Activated CD4-positive, alpha-beta T cell treated with anti-CD3 and anti-CD28 coated beads, Interleukin-2, amount 10 ng/mL, durations not matched to agents 7 days and 5 days (primary cell): ENCODE measurements around the gene TYMP. TPM values are rescaled to one million over a fixed set of nuclear protein-coding genes. Genes with fewer than 3 reads are reported as not detected.

Experiments used
- CTCF ChIA-PET: fragments of 350-600 bp; sonication (Branson Sonifier 250); formaldehyde crosslinking; loops from one replicate; lab custom pipeline; 2021; ENCODE audit warnings: antibody characterized with exemption; lab: Charles Lee
- POLR2A ChIA-PET: fragments of 350-600 bp; sonication (Branson Sonifier 250); formaldehyde crosslinking; loops from one replicate; lab custom pipeline; 2021; ENCODE audit warnings: antibody characterized with exemption; lab: Charles Lee
- DNase-seq: peaks from one replicate; pipeline ENCODE4 v3.0.0-alpha.2; 2020
- H3K27ac Mint-ChIP-seq: one replicate; pipeline ENCODE4 v1.8.0; 2021; ENCODE audit warnings: mild to moderate bottlenecking, moderate library complexity, mixed read lengths
- H3K27me3 Mint-ChIP-seq: one replicate; pipeline ENCODE4 v1.8.0; 2021; ENCODE audit warnings: mixed read lengths
- H3K36me3 Mint-ChIP-seq: one replicate; pipeline ENCODE4 v1.8.0; 2021; ENCODE audit warnings: low read depth, mixed read lengths
- H3K4me1 Mint-ChIP-seq: one replicate; pipeline ENCODE4 v1.8.0; 2021; ENCODE audit warnings: mixed read lengths
- H3K4me3 Mint-ChIP-seq: one replicate; pipeline ENCODE4 v1.8.0; 2021; ENCODE audit warnings: mild to moderate bottlenecking, moderate library complexity, mixed read lengths
- H3K9me3 Mint-ChIP-seq: one replicate; pipeline ENCODE4 v1.8.0; 2021; ENCODE audit warnings: mixed read lengths
- total RNA-seq, 2 experiments: library from RNA; stranded (reverse); gene quantifications; one replicate each; pipeline ENCODE4 v1.2.3, GENCODE V29; 2021

Gene TYMP
- total RNA-seq, 2 experiments from 2014 or later, result 92.2 to 126 TPM

DNA sequence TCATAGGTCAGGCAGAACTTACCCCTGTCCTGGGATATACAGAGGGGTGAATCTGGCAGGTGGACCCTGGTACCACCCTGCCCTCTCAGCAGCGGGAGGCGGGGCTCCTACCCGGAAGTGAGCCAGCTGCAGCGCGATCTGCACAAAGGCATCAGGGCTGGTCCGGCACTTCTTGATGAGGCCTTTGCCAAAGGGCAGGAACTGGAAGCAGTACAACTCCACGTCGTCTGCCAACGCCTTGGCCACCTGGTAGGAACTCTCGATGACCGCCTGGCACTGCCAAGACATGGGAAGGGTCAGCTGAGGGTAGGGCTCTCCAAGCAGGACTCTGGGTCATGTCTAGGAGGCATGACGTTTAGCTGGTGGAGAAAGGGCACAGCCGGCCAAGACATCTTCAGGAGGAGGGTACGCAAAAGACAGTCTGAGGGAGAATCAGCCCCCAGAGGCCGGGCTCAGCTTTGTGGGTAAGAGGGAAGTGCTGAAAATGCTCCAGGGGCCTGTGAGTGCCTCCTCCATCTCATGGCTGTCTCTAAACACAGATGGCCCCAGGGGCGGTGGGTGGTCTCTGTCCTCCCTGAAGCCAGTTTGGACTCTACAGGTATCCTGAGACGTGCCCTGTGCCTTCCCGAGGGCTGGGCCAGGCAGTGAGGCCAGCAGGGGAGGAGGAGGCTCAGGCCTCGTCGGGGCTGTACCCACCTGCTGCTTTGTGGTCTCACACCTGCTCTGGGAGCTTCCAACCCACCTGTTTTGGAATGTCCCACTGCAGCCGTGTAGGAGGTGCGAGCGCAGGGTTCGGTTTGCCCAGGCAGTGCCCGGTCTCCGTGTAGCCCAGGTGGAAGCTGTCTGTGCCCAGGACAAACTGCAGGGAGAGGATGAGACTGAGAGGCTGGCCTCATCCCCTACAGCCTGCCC lies 41.7 kb upstream of the TYMP start:
- Mint-ChIP-seq H3K27ac (no peak overlapping the region), H3K4me3 (no peak overlapping the region), H3K4me1 (peaks cover 1% of the 10 kb centered on the region), H3K27me3 (no peaks in the 10 kb centered on the region), H3K9me3 (no peaks in the 10 kb centered on the region), H3K36me3 (peaks cover 44% of the 10 kb centered on the region)
- ChIA-PET POLR2A (no interaction called here), CTCF (interaction anchor here (0.5 to 1.5 kb wide), 3 partner anchors 9 to 66 kb away, joined by 3 to 11 read pairs (median 7); partner anchors contain the start of genes CHKB and SYCE3)
- no peak for DNase-seq

DNA sequence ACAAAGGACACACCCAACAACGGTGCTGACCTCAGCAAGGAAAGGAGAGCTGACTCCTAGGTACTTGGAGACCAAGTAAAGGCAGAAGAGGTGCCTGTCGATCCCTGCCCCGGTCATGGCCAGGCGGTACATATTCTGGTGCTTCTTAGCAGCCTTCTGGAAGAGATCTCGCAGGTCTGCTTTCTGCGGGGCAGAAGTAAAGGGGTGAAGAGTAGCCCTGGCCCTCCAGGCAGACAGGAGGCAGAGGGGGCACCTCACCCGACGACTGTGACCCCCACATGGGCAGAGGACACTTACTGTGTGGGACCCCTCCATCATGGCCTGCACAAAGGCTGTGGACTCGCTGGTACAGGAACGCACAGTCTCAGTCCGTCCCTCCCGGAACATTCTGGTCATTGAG lies 41.0 kb upstream of the TYMP start:
- no peaks in the 10 kb centered on the region for H3K27me3 Mint-ChIP-seq
- no peak overlapping the region for H3K27ac Mint-ChIP-seq
- no peak overlapping the region for H3K4me3 Mint-ChIP-seq
- no peaks in the 10 kb centered on the region for H3K9me3 Mint-ChIP-seq
- no peak for DNase-seq
- POLR2A ChIA-PET, result no interaction called here
- CTCF ChIA-PET, result no interaction called here
- peaks cover 40% of the 10 kb centered on the region for H3K36me3 Mint-ChIP-seq
- no peaks in the 10 kb centered on the region for H3K4me1 Mint-ChIP-seq

DNA sequence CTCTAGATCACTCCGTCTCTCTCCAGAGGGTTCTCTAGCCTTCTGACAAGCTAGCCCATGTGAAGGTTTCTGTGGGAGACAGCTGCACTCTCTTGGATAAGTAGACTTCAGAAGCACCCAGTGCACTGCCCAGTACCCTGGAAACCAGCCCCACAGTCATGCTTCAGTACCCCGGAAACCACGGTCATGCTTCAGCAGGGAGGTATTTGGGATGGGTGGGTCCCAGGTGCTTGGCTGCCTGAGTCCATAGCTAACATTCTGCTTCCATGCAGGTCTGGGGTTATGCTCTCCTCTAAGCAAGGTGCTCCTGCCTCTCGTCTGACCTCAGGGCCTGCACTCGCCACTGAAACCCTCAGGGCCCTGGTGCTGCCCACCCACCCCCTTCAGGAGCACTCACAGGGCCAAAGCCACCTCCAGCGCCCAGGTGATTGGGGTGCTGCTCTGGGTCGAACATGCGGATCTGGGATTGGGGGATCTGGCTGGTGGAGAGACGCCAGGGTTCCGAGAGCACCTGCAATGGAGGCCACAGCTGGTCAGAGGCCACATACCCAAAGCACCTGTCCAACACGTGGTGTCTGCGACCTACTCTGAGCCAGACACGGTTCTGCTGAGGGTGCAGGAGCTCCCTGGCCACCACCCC lies 40.2 kb upstream of the TYMP start:
- no peak overlapping the region for H3K27ac Mint-ChIP-seq
- CTCF ChIA-PET, result interaction anchor here (0.5 to 1.6 kb wide), 2 partner anchors 11 to 22 kb away, joined by 3 to 4 read pairs; no protein-coding TSS in a partner anchor
- DNase-seq, result no peak
- H3K9me3 Mint-ChIP-seq, result no peaks in the 10 kb centered on the region
- no peak overlapping the region for H3K4me3 Mint-ChIP-seq
- H3K27me3 Mint-ChIP-seq, result no peaks in the 10 kb centered on the region
- POLR2A ChIA-PET, result no interaction called here
- H3K4me1 Mint-ChIP-seq, result no peaks in the 10 kb centered on the region
- peaks cover 37% of the 10 kb centered on the region for H3K36me3 Mint-ChIP-seq

DNA sequence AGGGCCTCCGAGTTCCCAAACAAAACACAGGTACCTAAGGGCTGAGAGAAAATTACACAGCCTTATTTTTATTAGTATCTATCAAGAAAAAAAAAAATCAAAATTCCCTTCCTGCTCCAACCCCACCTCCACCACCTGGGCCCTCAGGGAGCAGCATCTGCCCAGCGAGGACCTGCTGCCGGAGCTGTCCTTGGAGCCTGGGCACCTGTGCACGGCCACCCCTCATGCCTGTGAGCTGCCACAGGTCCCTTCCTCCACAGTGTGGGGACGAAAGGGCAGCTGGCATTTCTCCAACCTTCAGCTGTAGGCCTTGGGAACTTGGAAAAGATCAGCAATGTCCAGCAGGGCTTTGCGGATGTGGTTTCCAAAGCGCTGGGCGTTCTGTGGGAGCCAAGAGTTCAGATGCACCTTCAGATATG lies 39.2 kb upstream of the TYMP start:
- H3K36me3 Mint-ChIP-seq, result peaks cover 35% of the 10 kb centered on the region
- ChIA-PET POLR2A (no interaction called here), CTCF (interaction anchor here (1.6 to 1.7 kb wide), 2 partner anchors 21 to 43 kb away, joined by 4 read pairs; partner anchors contain the start of gene SCO2)
- peaks cover 4% of the 10 kb centered on the region for H3K4me1 Mint-ChIP-seq
- H3K27ac Mint-ChIP-seq, result no peak overlapping the region
- H3K9me3 Mint-ChIP-seq, result no peaks in the 10 kb centered on the region
- H3K27me3 Mint-ChIP-seq, result peaks cover 4% of the 10 kb centered on the region
- DNase-seq, result no peak
- no peak overlapping the region for H3K4me3 Mint-ChIP-seq

DNA sequence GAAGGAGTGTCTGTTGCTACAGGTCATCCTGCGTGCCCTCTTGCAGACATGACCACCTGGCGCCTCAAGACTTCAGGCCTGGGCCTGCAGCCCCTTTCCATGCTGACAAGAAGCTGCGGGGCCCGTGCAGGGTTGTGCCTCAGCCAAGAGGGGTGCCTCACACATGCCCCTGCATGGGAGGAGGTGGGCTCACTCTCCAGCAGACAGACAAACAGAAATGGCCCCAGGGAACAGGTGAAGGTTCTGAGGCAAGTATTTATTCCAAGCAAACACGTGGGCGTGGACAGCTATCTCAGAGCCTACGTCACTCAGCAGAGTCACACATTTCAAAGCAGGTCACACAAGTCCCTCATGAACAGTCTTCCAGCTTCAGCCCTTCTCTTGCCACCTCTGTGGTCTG lies 38.8 kb upstream of the TYMP start:
- H3K36me3 Mint-ChIP-seq, result peaks cover 34% of the 10 kb centered on the region
- H3K9me3 Mint-ChIP-seq, result no peaks in the 10 kb centered on the region
- peaks cover 4% of the 10 kb centered on the region for H3K27me3 Mint-ChIP-seq
- CTCF ChIA-PET, result interaction anchor here (1.7 kb wide), 1 partner anchor 43 kb away, joined by 4 read pairs; the partner anchor contains the start of gene SCO2
- DNase-seq, result no peak
- H3K27ac Mint-ChIP-seq, result no peak overlapping the region
- POLR2A ChIA-PET, result no interaction called here
- H3K4me3 Mint-ChIP-seq, result no peak overlapping the region
- peaks cover 4% of the 10 kb centered on the region for H3K4me1 Mint-ChIP-seq

DNA sequence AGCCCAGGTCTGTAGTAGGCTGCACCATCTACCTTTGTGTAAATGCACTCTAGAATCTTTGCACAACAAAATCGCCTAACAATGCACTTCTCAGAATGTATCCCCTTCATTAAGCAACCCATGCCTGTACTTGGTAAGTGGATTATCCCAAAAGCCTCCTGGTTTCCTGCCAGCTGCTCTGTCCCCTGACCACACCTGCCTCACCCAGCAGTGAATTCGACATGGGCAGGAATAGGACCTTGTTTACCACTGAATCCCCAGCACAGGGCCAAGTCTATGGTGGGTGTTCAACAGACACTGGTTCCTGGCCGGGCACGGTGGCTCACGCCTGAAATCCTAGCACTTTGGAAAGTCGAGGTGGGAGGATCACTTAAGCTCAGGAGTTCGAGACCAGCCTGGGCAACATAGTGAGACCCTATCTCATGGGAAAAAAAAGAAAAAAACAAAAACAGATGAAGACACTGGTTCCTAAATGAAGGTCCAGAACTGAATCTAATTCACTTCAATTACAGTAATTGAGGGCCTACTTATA lies 38.0 kb upstream of the TYMP start:
- H3K4me3 Mint-ChIP-seq, result no peak overlapping the region
- peaks cover 5% of the 10 kb centered on the region for H3K27me3 Mint-ChIP-seq
- CTCF ChIA-PET, result interaction anchor here (1.7 kb wide), 1 partner anchor 42 kb away, joined by 4 read pairs; the partner anchor contains the start of gene SCO2
- POLR2A ChIA-PET, result no interaction called here
- H3K4me1 Mint-ChIP-seq, result peaks cover 13% of the 10 kb centered on the region
- peaks cover 34% of the 10 kb centered on the region for H3K36me3 Mint-ChIP-seq
- no peak overlapping the region for H3K27ac Mint-ChIP-seq
- DNase-seq, result no peak
- no peaks in the 10 kb centered on the region for H3K9me3 Mint-ChIP-seq

DNA sequence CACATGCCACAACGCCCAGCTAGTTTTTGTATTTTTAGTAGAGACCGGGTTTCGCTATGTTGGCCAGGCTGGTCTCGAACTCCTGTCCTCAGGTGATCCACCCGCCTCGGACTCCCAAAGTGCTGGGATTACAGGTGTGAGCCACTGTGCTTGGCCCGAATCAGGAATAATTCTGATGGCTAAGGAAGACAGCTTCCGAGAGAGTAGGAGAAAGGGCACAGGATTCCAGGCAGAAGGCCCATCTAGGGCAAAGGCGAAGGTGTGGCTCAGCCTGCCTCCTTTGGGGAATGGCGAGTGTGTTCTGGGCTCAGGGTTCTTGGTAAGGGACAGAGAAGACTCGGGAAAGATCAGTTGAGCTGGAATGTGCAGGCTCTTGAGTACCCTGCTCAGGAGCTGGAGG lies 34.5 kb upstream of the TYMP start:
- no peaks in the 10 kb centered on the region for H3K9me3 Mint-ChIP-seq
- ChIA-PET CTCF (interaction anchor here (0.7 to 4.9 kb wide), 9 partner anchors 12 to 428 kb away, joined by 3 to 74 read pairs (median 5); partner anchors contain the start of genes KLHDC7B, SCO2 and TYMP), POLR2A (interaction anchor here (0.7 kb wide), 1 partner anchor 259 kb away, joined by 3 read pairs; no protein-coding TSS in a partner anchor)
- H3K27me3 Mint-ChIP-seq, result peaks cover 9% of the 10 kb centered on the region
- peaks cover 24% of the 10 kb centered on the region for H3K4me1 Mint-ChIP-seq
- H3K27ac Mint-ChIP-seq, result no peak overlapping the region
- H3K36me3 Mint-ChIP-seq, result peaks cover 13% of the 10 kb centered on the region
- DNase-seq, result no peak
- H3K4me3 Mint-ChIP-seq, result no peak overlapping the region

DNA sequence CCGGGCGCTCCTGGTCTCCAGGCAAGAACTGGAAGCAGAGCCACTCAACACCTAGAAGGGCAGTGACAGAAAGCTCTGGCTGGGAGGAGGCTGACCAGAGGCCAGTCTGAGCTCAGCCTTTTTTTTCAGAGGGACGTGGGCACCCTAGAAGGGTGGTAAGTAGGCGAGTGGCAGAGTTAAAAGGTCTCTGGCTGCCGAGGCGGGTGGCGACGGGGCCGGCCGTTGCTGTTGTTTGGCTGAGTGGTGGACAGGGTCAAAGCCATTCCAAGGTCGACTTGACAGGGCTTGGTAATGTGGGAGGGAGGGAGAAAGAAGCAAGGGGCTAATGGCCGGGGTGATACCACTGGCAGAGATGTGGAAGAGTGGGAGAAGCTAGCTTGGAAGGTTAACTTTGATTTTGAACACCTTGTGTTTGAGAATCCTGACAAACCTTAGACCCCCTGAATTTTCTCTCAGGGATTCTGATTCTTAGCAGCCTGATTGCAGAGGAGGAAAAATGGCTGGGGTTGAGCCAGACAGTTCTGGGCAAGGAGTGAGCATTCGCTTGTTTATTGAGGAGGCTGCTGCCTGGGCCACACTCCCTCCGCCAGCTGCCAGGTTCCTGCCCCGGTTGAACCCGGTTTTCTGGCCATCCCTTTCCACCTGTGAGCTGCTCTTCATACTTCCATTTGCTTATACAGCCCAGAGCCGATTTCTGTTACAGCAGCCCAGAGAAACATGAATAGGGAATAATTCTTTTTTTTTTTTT lies 33.8 kb upstream of the TYMP start:
- POLR2A ChIA-PET, result interaction anchor here (0.6 to 1.3 kb wide), 6 partner anchors 11 to 258 kb away, joined by 3 to 4 read pairs (median 4); partner anchors contain the start of genes SCO2 and TYMP
- no peak for DNase-seq
- no peaks in the 10 kb centered on the region for H3K9me3 Mint-ChIP-seq

DNA sequence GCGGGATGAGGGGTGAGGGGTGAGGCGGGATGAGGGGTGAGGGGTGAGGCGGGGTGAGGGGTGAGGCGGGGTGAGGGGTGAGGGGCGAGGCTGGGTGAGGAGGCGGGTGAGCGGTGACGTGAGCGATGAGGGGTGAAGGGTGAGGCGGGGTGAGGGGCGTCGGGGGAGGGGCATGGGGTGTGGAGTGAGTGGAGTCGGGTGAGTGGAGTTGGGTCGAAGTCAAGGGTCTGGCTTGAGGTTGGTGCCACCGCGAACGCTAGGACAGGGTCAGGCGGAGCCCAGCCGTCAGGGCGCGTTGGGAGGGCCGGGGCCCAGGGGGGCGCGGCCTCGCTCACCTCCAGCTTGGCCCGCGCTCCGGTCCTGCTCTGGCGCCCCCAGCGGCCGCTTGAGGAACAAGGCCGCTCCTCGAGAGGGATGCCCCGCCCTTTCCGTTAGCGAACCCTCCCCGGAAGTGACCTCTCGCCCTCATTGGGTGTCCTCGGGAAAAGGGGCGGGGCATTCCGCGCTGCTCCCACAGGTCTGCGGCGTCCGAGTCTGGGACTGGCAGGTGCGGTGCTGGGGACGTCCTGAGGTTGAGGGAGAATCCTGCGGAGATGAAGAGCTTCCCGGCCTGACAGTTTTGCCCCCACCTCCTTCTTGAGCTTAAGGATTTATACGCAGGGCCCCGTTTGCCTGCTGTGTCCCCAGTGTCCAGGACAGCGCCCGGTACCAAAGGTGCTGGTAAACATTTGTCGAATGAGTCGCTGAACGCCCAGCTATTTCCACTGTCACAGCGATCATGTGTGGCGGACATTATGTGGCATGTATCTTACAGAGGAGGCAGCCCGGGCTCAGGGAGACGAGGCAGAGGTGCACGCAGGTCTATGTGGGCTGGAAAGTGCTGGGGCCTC lies 33.0 kb upstream of the TYMP start, which contains the start of gene SYCE3:
Gene SYCE3 (minus strand): TSS at position 397 of the 890 bp plus-strand sequence. CDS start 6,514 bp downstream, outside the sequence.
- Mint-ChIP-seq H3K27me3 (peaks cover 15% of the 10 kb centered on the region), H3K36me3 (peaks cover 3% of the 10 kb centered on the region), H3K4me1 (peaks cover 24% of the 10 kb centered on the region), H3K4me3 (peak within 1 kb of the TSS; percentile 80), H3K9me3 (no peaks in the 10 kb centered on the region), H3K27ac (peak within 1 kb of the TSS; percentile 85)
- DNase-seq, result peak; percentile 97
- POLR2A ChIA-PET, result interaction anchor here (0.6 to 1.3 kb wide), 4 partner anchors 12 to 57 kb away, joined by 3 to 4 read pairs (median 4); partner anchors contain the start of gene SCO2
- CTCF ChIA-PET, result interaction anchor here (0.6 to 4.9 kb wide), 25 partner anchors 9 to 318 kb away, joined by 3 to 74 read pairs (median 4); partner anchors contain the start of genes CHKB, CPT1B, KLHDC7B and SCO2

More for the DNA sequence above, 33.8 kb upstream of the TYMP start:
- Mint-ChIP-seq H3K4me1 (peaks cover 24% of the 10 kb centered on the region), H3K27me3 (peaks cover 13% of the 10 kb centered on the region), H3K36me3 (peaks cover 7% of the 10 kb centered on the region), H3K4me3 (peak overlapping the region; percentile 80), H3K27ac (peak overlapping the region; percentile 85)
- CTCF ChIA-PET, result interaction anchor here (0.6 to 4.9 kb wide), 25 partner anchors 8 to 428 kb away, joined by 3 to 74 read pairs (median 4); partner anchors contain the start of genes CHKB, CPT1B, KLHDC7B and SCO2

DNA sequence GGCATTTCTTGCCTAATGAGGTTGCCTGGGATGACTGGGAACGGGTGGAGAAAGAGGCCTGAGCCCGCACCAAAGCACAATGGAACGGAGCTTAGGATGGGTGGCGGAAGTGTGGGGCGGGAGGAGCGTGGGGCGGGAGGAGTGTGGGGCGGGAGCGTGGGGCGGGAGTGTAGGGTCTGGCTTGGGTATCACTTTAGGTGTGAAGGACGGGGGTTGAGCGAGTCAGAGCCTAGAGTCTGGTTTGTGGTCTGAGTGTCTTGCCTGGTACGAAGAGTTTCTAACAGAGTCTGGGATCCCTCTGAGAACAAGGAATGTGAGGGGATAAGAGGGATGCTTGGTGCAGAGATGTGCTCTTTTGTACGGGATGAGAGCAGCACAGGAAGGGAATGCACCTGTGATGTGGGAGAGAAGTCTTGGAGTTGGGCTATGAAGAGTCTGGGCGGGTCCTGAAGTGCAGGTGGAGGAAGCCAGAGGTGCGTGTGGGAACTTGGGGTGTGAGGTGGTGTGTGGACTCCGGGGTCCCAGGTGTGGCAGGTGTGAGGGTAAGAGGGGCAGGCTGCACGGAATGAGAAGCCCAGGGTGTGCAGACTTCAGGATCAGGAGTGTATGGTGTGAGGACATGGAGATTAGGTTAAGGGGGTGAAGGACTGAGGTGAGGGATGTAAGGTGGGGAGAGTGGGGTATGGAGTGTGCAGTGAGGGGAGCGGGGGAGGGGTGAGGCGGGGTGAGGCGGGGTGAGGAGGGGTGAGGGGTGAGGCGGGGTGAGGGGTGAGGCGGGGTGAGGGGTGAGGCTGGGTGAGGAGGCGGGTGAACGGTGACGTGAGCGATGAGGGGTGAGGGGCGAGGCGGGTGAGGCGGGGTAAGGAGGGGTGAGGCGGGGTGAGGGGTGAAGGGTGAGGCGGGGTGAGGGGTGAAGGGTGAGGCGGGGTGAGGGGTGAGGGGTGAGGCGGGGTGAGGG lies 31.9 kb upstream of the TYMP start:
- no peaks in the 10 kb centered on the region for H3K36me3 Mint-ChIP-seq
- no peaks in the 10 kb centered on the region for H3K9me3 Mint-ChIP-seq
- peaks cover 24% of the 10 kb centered on the region for H3K4me1 Mint-ChIP-seq
- H3K27me3 Mint-ChIP-seq, result peaks cover 15% of the 10 kb centered on the region
- CTCF ChIA-PET, result interaction anchor here (5.9 kb wide), 1 partner anchor 15 kb away, joined by 31 read pairs; the partner anchor contains the start of gene KLHDC7B
- H3K27ac Mint-ChIP-seq, result peak overlapping the region; percentile 65
- H3K4me3 Mint-ChIP-seq, result peak overlapping the region; percentile 60
- DNase-seq, result no peak
- POLR2A ChIA-PET, result no interaction called here
